Measurements from ENCODE around the gene TMEM108. TPM values are rescaled to one million over a fixed set of nuclear protein-coding genes. Genes with fewer than 3 reads are reported as not detected.
A peak's percentile ranks its signal among the peaks of the same experiment; 100 is the strongest.

TMEM108 gene
- total RNA-seq, 1 experiment from 2014 or later: not detected

GRCh38 chr3:133254716-133255115, 216.5 kb downstream of the TMEM108 start:
- intact Hi-C loops (cut with micrococcal nuclease): no loop called here
- H3K9me3 Mint-ChIP-seq (ENCODE audit: unreplicated experiment): no peaks in the 10 kb centered on the region
- CTCF ChIA-PET: interaction anchor here (0.6 kb wide), 1 partner anchor 127 kb away, joined by 3 read pairs; no protein-coding TSS in a partner anchor
- no TSS peak for BruUV-seq (replicated peaks)
- no peak for DNase-seq (ENCODE audit: unreplicated experiment)
- H3K27ac Mint-ChIP-seq (ENCODE audit: low read depth, unreplicated experiment): no peak overlapping the region
- POLR2A ChIA-PET: no interaction called here
- H3K4me1 Mint-ChIP-seq (ENCODE audit: insufficient read depth, unreplicated experiment): no peaks in the 10 kb centered on the region
- no peak overlapping the region for H3K4me3 Mint-ChIP-seq (ENCODE audit: unreplicated experiment)
- TF ChIP-seq, protein P1, sequence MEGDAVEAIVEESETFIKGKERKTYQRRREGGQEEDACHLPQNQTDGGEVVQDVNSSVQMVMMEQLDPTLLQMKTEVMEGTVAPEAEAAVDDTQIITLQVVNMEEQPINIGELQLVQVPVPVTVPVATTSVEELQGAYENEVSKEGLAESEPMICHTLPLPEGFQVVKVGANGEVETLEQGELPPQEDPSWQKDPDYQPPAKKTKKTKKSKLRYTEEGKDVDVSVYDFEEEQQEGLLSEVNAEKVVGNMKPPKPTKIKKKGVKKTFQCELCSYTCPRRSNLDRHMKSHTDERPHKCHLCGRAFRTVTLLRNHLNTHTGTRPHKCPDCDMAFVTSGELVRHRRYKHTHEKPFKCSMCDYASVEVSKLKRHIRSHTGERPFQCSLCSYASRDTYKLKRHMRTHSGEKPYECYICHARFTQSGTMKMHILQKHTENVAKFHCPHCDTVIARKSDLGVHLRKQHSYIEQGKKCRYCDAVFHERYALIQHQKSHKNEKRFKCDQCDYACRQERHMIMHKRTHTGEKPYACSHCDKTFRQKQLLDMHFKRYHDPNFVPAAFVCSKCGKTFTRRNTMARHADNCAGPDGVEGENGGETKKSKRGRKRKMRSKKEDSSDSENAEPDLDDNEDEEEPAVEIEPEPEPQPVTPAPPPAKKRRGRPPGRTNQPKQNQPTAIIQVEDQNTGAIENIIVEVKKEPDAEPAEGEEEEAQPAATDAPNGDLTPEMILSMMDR (IDR thresholded peaks at IDR 0.05; ENCODE audit: unreplicated experiment): no peak
- peaks cover 51% of the 10 kb centered on the region for H3K27me3 Mint-ChIP-seq (ENCODE audit: insufficient read depth, unreplicated experiment)
- H3K36me3 Mint-ChIP-seq (ENCODE audit: insufficient read depth, unreplicated experiment): no peaks in the 10 kb centered on the region

GRCh38 chr3:133256787-133257483, 218.7 kb downstream of the TMEM108 start:
- H3K27ac Mint-ChIP-seq (ENCODE audit: low read depth, unreplicated experiment): no peak overlapping the region
- TF ChIP-seq, protein P1 (IDR thresholded peaks at IDR 0.05; ENCODE audit: unreplicated experiment): no peak
- CTCF ChIA-PET: interaction anchor here (0.6 kb wide), 1 partner anchor 526 kb away, joined by 3 read pairs; no protein-coding TSS in a partner anchor
- no peak for DNase-seq (ENCODE audit: unreplicated experiment)
- POLR2A ChIA-PET: no interaction called here
- BruUV-seq (replicated peaks): no TSS peak
- H3K4me3 Mint-ChIP-seq (ENCODE audit: unreplicated experiment): no peak overlapping the region
- H3K36me3 Mint-ChIP-seq (ENCODE audit: insufficient read depth, unreplicated experiment): no peaks in the 10 kb centered on the region
- peaks cover 57% of the 10 kb centered on the region for H3K27me3 Mint-ChIP-seq (ENCODE audit: insufficient read depth, unreplicated experiment)
- no peaks in the 10 kb centered on the region for H3K9me3 Mint-ChIP-seq (ENCODE audit: unreplicated experiment)
- intact Hi-C loops (cut with micrococcal nuclease): no loop called here
- no peaks in the 10 kb centered on the region for H3K4me1 Mint-ChIP-seq (ENCODE audit: insufficient read depth, unreplicated experiment)

DNA sequence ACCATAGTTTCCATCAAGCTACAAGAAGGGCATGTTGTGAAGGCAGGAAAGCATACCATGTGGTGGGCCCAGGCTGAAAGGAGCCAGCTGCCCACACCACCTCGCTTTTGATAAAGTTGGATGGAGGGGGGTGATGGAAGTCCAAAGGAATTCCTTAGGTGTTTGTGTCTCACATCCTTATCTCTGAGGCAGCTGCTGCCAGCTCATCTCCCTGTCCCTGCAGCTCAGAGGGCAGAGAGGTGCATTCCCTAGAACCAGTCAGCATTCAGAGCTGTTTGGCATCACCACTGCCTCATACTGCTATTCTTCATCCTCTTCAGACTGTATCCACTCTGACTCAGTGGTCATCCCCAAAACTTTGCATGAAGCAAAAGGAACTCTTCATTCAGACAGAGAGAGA, 220.2 kb downstream of the TMEM108 start:
- Mint-ChIP-seq H3K36me3 (ENCODE audit: insufficient read depth, unreplicated experiment) (no peaks in the 10 kb centered on the region), H3K9me3 (ENCODE audit: unreplicated experiment) (no peaks in the 10 kb centered on the region), H3K4me1 (ENCODE audit: insufficient read depth, unreplicated experiment) (no peaks in the 10 kb centered on the region), H3K27me3 (ENCODE audit: insufficient read depth, unreplicated experiment) (peaks cover 55% of the 10 kb centered on the region), H3K27ac (ENCODE audit: low read depth, unreplicated experiment) (no peak overlapping the region), H3K4me3 (ENCODE audit: unreplicated experiment) (no peak overlapping the region)
- intact Hi-C loops (cut with micrococcal nuclease): no loop called here
- POLR2A ChIA-PET: no interaction called here
- BruUV-seq (replicated peaks): no TSS peak
- TF ChIP-seq, protein P1 (IDR thresholded peaks at IDR 0.05; ENCODE audit: unreplicated experiment): no peak
- CTCF ChIA-PET: no interaction called here
- no peak for DNase-seq (ENCODE audit: unreplicated experiment)

DNA sequence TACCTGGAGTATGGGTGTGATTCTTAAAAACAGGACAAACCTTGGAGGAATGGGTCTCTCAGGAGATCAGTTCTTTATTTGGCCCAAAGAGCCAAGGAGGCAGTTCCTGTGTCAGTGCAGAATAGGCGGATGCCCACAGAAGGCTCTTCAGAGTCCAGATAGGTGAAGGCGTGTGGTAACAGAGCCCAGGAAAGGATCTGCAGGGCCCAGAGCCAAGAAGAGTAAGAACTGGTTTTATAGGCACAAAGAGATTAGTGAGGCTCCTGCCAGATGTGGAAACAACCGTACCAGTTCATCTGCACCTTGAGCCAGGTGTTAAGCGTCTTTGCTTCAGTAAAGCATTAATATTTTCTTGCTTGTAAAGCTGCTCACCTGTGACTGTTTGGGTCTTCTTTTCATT, 221.6 kb downstream of the TMEM108 start:
- intact Hi-C loops (cut with micrococcal nuclease): no loop called here
- Mint-ChIP-seq H3K4me3 (ENCODE audit: unreplicated experiment) (no peak overlapping the region), H3K9me3 (ENCODE audit: unreplicated experiment) (no peaks in the 10 kb centered on the region), H3K27me3 (ENCODE audit: insufficient read depth, unreplicated experiment) (peaks cover 59% of the 10 kb centered on the region), H3K4me1 (ENCODE audit: insufficient read depth, unreplicated experiment) (no peaks in the 10 kb centered on the region), H3K36me3 (ENCODE audit: insufficient read depth, unreplicated experiment) (no peaks in the 10 kb centered on the region), H3K27ac (ENCODE audit: low read depth, unreplicated experiment) (no peak overlapping the region)
- TF ChIP-seq, protein P1 (IDR thresholded peaks at IDR 0.05; ENCODE audit: unreplicated experiment): no peak
- peak; percentile 25 for DNase-seq (ENCODE audit: unreplicated experiment)
- CTCF ChIA-PET: no interaction called here
- BruUV-seq (replicated peaks): no TSS peak
- POLR2A ChIA-PET: no interaction called here
